MM.1S (cell line): Measurements from ENCODE around the gene INPP5J.

Source experiments
- EZH2phosphoT487 ChIP-seq: fragments of 300-600 bp; sonication (generic); IDR thresholded peaks from 2 replicates; pipeline ENCODE4 v1.6.1; 2018; ENCODE audit warnings: antibody characterized with exemption, low read length
- TF ChIP-seq, protein P1 (sequence below): fragments of 300-600 bp; sonication (generic); IDR thresholded peaks from 2 replicates; pipeline ENCODE4 v1.5.1; 2016; ENCODE audit warnings: antibody characterized with exemption, low read length, mixed read lengths

GRCh38 chr22:31153357-31153756 is 30.6 kb downstream of the INPP5J start:
- TF ChIP-seq, protein P1, sequence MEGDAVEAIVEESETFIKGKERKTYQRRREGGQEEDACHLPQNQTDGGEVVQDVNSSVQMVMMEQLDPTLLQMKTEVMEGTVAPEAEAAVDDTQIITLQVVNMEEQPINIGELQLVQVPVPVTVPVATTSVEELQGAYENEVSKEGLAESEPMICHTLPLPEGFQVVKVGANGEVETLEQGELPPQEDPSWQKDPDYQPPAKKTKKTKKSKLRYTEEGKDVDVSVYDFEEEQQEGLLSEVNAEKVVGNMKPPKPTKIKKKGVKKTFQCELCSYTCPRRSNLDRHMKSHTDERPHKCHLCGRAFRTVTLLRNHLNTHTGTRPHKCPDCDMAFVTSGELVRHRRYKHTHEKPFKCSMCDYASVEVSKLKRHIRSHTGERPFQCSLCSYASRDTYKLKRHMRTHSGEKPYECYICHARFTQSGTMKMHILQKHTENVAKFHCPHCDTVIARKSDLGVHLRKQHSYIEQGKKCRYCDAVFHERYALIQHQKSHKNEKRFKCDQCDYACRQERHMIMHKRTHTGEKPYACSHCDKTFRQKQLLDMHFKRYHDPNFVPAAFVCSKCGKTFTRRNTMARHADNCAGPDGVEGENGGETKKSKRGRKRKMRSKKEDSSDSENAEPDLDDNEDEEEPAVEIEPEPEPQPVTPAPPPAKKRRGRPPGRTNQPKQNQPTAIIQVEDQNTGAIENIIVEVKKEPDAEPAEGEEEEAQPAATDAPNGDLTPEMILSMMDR = no peak
- no peak for TF ChIP-seq EZH2phosphoT487
